ES-I3 (cell line): ENCODE data around the gene GFOD1.
"Not testable (repeated sequence)": the region's sequence is repeated elsewhere in the genome, so short reads cannot be mapped to it uniquely, and the experiment has no call there.

ENCODE experiments used
- H3K36me3 ChIP-seq: 2 replicates; pipeline ENCODE4 v1.6.1; 2013; ENCODE audit warnings: mild to moderate bottlenecking, low read length, control low read depth, moderate library complexity; ENCODE audit not compliant: insufficient read depth
- H3K4me1 ChIP-seq: 2 replicates; pipeline ENCODE4 v1.6.1; 2013; ENCODE audit warnings: mild to moderate bottlenecking, control low read depth, low read length; ENCODE audit not compliant: insufficient read depth
- H3K9ac ChIP-seq: 2 replicates; pipeline ENCODE4 v1.6.1; 2013; ENCODE audit warnings: low read depth, mild to moderate bottlenecking, low read length, moderate library complexity
- H3K9me3 ChIP-seq: 2 replicates; pipeline ENCODE4 v1.6.1; 2013; ENCODE audit warnings: mild to moderate bottlenecking, low read length, moderate library complexity; ENCODE audit not compliant: control insufficient read depth, insufficient read depth

The GFOD1 gene

GRCh38 chr6:13439644-13440043 lies 47.8 kb downstream of the GFOD1 start:
- no peaks in the 10 kb centered on the region for H3K9me3 ChIP-seq
- no peak overlapping the region for H3K9ac ChIP-seq
- no peaks in the 10 kb centered on the region; the same call in 1 of the 2 replicates for H3K4me1 ChIP-seq
- no peaks in the 10 kb centered on the region; the same call in 1 of the 2 replicates for H3K36me3 ChIP-seq

- Histone ChIP-seq H3K9me3 (no peaks in the 10 kb centered on the region), H3K36me3 (no peaks in the 10 kb centered on the region; the same call in 1 of the 2 replicates), H3K9ac (no peak overlapping the region), H3K4me1 (no peaks in the 10 kb centered on the region; the same call in 1 of the 2 replicates)
These were observed 49.3 kb downstream of the GFOD1 start for GRCh38 chr6:13438126-13438525.

GRCh38 chr6:13437218-13437996 lies 50.0 kb downstream of the GFOD1 start:
- Histone ChIP-seq H3K9ac (no peak overlapping the region), H3K4me1 (no peaks in the 10 kb centered on the region; the same call in none of the 2 replicates), H3K9me3 (no peaks in the 10 kb centered on the region), H3K36me3 (no peaks in the 10 kb centered on the region; the same call in 1 of the 2 replicates)

GRCh38 chr6:13436399-13437217 lies 50.8 kb downstream of the GFOD1 start:
- Histone ChIP-seq H3K9me3 (no peaks in the 10 kb centered on the region), H3K36me3 (no peaks in the 10 kb centered on the region; the same call in 1 of the 2 replicates), H3K4me1 (peaks cover 6% of the 10 kb centered on the region), H3K9ac (no peak overlapping the region)

GRCh38 chr6:13435477-13436246 lies 51.7 kb downstream of the GFOD1 start:
- Histone ChIP-seq H3K9me3 (no peaks in the 10 kb centered on the region), H3K9ac (no peak overlapping the region), H3K36me3 (no peaks in the 10 kb centered on the region; the same call in 1 of the 2 replicates), H3K4me1 (peaks cover 12% of the 10 kb centered on the region)

- Histone ChIP-seq H3K36me3 (no peaks in the 10 kb centered on the region; the same call in 1 of the 2 replicates), H3K9ac (no peak overlapping the region), H3K4me1 (peaks cover 12% of the 10 kb centered on the region), H3K9me3 (no peaks in the 10 kb centered on the region)
These were observed 52.6 kb downstream of the GFOD1 start for GRCh38 chr6:13434777-13435176.

- H3K4me1 ChIP-seq: peaks cover 15% of the 10 kb centered on the region
- H3K9ac ChIP-seq, H3K36me3 ChIP-seq, H3K9me3 ChIP-seq: not testable (repeated sequence)
These were observed 53.1 kb downstream of the GFOD1 start for GRCh38 chr6:13434135-13434775.

GRCh38 chr6:13433709-13434121 lies 53.7 kb downstream of the GFOD1 start:
- no peaks in the 10 kb centered on the region for H3K9me3 ChIP-seq
- peaks cover 20% of the 10 kb centered on the region for H3K4me1 ChIP-seq
- no peak overlapping the region for H3K9ac ChIP-seq
- H3K36me3 ChIP-seq: no peaks in the 10 kb centered on the region; the same call in 1 of the 2 replicates

GRCh38 chr6:13432526-13433184 lies 54.7 kb downstream of the GFOD1 start:
- H3K9ac ChIP-seq: no peak overlapping the region
- H3K36me3 ChIP-seq: no peaks in the 10 kb centered on the region; the same call in 1 of the 2 replicates
- H3K4me1 ChIP-seq: peaks cover 31% of the 10 kb centered on the region
- H3K9me3 ChIP-seq: no peaks in the 10 kb centered on the region

GRCh38 chr6:13431861-13432465 lies 55.4 kb downstream of the GFOD1 start:
- Histone ChIP-seq H3K36me3 (no peaks in the 10 kb centered on the region; the same call in 1 of the 2 replicates), H3K9ac (no peak overlapping the region), H3K9me3 (no peaks in the 10 kb centered on the region), H3K4me1 (peaks cover 36% of the 10 kb centered on the region)

- peaks cover 36% of the 10 kb centered on the region for H3K4me1 ChIP-seq
- no peaks in the 10 kb centered on the region for H3K36me3 ChIP-seq
- H3K9me3 ChIP-seq: no peaks in the 10 kb centered on the region
- no peak overlapping the region for H3K9ac ChIP-seq
These were observed 56.2 kb downstream of the GFOD1 start for GRCh38 chr6:13431059-13431656.

GRCh38 chr6:13429406-13429753 lies 58.0 kb downstream of the GFOD1 start:
- Histone ChIP-seq H3K9ac (no peak overlapping the region), H3K9me3 (no peaks in the 10 kb centered on the region)

More at GRCh38 chr6:13429406-13429753, 58.0 kb downstream of the GFOD1 start:
- Histone ChIP-seq H3K4me1 (peaks cover 40% of the 10 kb centered on the region), H3K36me3 (no peaks in the 10 kb centered on the region)
